Germinal center (tissue), 1 donor: Measurements from ENCODE around the gene ABCB9.

Source experiments
- DNase-seq: peaks from one replicate; pipeline ENCODE4 v3.0.0; 2012; ENCODE audit warnings: mixed read lengths, low spot score

The ABCB9 gene

GRCh38 chr12:122994781-122995502 is 28.7 kb upstream of the ABCB9 start:
- no peak for DNase-seq

DNA sequence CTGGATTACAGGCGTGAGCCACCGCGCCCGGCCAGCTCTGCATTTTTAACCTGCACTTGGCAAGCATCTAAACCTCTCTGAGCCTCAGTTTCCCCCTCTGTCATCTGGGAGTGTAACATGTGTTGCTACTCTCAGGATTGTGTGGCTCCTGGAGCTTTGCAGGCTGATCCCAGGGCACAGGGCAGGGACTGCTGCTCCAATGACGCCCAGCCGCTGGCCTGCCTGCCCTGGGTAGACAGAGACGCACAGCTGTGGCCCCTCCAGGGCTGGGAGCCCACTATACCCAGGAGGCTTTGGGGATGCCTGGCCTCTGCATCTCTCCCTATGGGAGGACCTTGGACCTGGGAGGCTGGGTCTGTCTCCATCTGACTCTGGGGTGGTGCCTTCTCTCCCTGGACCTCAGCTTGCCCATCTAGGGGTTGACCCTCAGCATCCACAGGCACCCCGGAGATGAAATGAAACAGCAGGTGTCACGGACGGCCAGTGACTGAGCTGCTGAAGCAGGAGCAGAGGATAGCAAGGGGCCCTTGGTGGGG is 27.9 kb upstream of the ABCB9 start:
- DNase-seq = no peak

DNA sequence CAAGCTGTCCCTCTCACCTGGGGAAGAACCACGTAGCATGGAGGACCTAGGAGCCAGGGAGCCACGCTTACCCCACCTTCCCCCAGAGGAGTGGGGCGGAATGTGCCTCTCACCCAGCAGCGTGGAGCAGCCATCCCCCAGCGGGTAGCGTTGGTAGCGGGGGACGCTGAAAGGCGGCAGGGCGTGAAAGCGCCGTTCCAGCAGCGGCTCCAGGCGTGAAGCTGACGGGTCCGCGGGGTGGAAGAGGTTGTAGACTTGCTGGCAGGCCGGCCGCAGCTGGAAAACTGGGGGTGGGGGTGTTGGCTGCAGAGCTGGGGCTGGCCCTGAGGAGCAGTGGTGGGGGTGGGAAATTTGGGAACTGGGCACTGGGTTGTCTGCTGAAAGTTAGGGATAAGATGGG is 26.1 kb upstream of the ABCB9 start:
- DNase-seq = no peak

GRCh38 chr12:122991623-122992275 is 25.5 kb upstream of the ABCB9 start:
- no peak for DNase-seq

DNA sequence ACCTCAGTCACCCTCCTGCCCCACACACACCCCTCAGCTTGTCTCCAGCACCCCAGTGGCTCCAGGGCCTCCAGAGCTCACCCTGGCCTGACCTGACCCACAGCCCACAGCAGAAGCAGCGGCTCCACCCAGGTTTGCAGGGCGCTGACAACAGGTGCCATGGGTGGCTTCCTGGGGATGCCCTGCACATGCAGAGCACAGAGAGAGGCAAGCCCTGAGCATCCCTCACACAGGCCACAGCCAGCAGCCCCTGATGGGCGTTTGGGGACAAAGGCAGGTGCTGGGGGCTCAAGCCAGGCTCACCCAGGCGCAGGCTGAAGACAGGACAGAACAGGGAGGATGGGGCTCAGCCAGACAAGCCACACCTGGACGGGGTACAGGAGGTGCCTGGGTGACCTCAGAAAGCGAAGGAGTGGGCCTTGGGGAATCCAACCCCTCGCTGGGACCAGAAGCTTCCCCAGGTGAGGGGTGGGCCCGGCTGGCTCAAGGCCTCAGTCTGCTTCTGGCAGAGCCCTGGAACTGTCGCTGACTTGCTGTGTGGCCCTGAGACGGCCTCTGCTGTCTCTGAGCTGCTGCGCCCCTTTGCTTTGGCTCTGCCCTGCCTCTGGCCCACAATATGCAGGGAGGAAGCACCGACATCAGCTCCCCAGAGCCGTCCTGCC is 24.8 kb upstream of the ABCB9 start:
- no peak for DNase-seq

DNA sequence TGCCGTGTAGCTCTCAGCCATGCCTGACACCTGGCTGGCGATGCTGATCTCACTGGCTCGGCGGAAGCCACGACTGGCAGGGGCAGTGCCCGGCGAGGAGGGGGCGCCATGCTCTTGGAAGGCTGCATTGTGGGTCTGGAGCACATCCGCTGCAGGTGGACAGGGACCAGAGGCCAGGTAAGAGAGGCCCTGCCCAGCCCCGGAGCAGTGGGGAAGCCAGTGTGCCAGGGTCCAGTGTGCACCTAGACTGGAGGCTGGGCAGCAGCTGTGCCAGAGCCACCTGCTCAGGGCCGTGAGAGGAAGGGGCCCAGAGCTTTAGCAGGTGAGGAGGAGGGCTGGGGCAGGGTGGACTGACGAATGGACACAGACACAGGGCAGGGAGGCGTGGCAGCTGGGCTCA is 24.3 kb upstream of the ABCB9 start:
- no peak for DNase-seq

DNA sequence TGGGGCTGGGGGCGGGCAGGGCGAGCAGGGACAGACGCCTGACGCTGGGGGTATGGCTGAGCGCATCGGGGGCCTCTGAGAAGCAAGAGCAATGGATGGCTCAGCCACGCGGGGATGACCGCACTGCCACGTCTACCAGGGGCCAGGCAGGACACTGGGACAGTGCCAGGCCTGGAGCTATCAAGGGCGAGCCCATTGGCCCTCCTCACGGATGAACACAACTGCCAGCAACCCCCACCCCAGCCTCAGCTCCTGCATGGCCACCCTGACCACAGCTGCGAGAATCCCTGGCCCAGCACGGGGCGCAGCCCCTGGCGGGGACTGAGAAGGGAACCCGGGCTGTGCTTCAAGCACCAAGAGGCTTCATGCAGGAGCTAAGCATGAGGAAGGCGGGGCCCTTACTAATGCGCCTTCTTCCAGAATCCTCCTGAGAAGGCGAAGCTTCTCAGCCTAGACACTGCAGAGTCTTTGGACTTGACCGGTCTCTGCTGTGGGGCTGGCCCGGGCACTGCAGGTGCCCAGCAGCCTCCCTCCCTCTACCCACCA is 23.7 kb upstream of the ABCB9 start:
- DNase-seq = no peak

DNA sequence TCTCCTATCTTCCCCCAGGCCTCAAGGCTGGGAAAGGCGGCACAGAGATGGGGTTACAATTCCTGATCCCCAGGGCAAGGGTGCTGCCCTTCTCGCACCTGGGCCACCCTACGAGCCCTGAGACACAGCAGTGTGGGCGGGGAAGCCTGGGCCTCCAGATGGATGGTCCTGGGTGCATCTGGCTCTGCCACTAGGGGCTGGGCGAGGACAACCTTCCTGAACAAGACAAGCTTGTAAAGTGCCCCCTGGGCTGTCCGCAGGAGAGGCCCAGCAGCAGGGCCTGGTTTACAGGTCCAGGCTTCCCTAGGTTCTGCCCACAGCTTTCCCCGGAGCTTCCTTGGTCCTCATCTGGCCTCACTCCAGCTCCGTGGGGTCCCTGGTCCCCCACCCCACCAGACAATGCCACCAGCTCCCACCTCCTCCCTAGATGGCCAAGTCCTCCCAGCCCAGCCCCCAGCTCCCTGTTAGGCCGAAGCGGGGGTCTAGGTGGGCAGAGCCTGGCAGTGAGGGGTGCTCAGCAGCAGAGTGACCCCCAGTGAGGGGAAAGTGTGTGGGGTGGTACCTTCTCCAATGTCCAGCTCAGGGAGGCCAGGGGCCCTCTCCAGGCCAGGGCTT is 23.1 kb upstream of the ABCB9 start:
- DNase-seq = no peak

DNA sequence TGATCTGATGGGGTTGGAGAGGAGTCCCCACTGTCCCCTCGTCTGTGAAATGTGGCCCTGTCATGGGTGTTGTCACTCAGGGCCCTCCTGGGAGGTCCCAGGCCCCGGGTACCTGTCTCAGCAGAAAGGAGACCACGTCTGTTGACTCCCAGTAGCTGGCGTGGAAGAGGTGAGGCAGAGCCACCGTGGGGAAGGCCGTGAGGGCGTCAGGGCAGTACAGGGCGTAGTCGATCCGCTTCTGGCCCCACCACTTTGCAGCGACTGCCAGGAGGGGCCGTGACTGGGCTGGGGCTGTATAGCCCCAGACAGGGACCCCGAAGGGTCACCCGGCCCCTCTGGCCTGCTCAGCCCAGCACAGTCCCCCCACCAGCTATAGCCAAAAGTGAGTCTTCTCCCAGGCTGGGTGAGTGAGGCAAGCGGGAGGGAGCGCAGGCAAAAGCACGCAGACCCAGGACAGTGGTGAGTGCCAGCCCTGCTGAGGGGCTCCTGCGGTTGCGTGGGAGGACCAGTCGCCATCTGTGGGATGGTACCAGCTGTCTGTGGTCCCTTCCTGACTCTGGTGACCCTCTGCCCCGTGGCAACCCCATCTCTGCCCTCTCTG is 22.4 kb upstream of the ABCB9 start:
- DNase-seq = no peak

GRCh38 chr12:122988036-122988435 is 21.8 kb upstream of the ABCB9 start:
- no peak for DNase-seq

DNA sequence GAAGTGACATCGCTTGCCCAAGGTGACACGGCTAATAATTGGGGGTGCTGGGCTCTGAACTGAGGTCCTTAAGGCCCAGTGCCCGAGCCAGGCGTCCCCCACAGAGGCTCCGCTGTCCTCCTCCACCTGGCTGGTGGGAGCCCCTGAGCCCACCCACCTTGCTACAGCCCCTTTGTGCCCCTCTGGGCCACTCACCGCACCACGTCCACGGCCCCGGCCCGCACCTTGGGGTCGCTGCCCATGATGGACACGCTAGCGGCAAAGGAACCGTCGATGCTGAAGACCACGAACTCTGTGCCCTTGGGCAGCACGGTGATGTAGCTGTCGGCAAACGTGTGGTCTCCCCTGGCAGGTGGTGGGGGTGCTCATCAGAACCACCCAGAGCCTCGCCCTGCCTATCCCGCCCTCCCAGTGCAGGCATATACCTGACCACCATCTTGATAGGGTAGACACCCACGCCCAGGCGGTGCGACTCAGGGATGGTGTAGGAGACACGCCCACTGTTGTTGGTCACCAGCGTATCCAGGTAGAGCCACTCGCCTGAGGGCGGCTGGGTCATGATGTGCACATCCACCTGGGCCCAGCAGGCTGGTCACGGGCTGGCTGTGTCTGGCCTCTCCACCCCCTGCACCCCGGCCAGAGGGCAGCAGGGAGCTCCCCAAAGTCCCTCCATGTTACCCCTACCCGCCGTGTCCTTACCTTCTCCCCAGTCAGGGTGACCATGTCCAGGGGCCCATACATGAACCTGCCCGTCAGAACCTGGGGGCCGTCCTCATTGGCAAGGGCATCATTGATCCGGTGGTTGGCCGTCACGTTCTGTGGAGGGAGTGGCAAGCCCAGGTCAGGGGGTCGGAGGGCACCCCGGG is 21.1 kb upstream of the ABCB9 start:
- no peak for DNase-seq

GRCh38 chr12:122986258-122986871 is 20.1 kb upstream of the ABCB9 start:
- no peak for DNase-seq

- DNase-seq = no peak
Observed at GRCh38 chr12:122985338-122986257, 19.3 kb upstream of the ABCB9 start.

- no peak for DNase-seq
Observed at GRCh38 chr12:122984612-122985337, 18.5 kb upstream of the ABCB9 start.

GRCh38 chr12:122983789-122984515 is 17.7 kb upstream of the ABCB9 start:
- DNase-seq = no peak

GRCh38 chr12:122982963-122983788 is 16.9 kb upstream of the ABCB9 start:
- DNase-seq = no peak

GRCh38 chr12:122982477-122982815 is 16.2 kb upstream of the ABCB9 start:
- no peak for DNase-seq
